GM23338 (cell line): ENCODE results near the gene S100Z. TPM values are rescaled to one million over a fixed set of nuclear protein-coding genes. Genes with fewer than 3 reads are reported as not detected.

Source experiments
- ATAC-seq: fragments of 200-7000 bp; cut with Tn5 transposase; 3 replicates; pipeline ENCODE4 v1.9.1; 2020
- DNase-seq: peaks from one replicate; pipeline ENCODE4 v3.0.0-alpha.2; 2015; ENCODE audit warnings: low spot score
- H2AFZ ChIP-seq: fragments of 200-600 bp; sonication (generic); 2 replicates; pipeline ENCODE4 v1.8.0; 2016; ENCODE audit warnings: antibody characterized with exemption, mild to moderate bottlenecking, moderate library complexity
- H3F3A ChIP-seq: fragments of 200-600 bp; sonication (generic); replicated peaks from 2 replicates; pipeline ENCODE4 v1.8.0; 2017; ENCODE audit warnings: antibody characterized with exemption, mixed run types, low read depth
- H3K27ac ChIP-seq: fragments of 200-600 bp; sonication (generic); 2 replicates; pipeline ENCODE4 v1.6.1; 2016; ENCODE audit warnings: low read depth
- H3K27me3 ChIP-seq: fragments of 200-600 bp; sonication (generic); 2 replicates; pipeline ENCODE4 v1.8.0; 2016; ENCODE audit warnings: mild to moderate bottlenecking, mixed run types, moderate library complexity; ENCODE audit not compliant: insufficient read depth
- H3K36me3 ChIP-seq: fragments of 200-600 bp; sonication (generic); 2 replicates; pipeline ENCODE4 v1.8.0; 2016; ENCODE audit warnings: mild to moderate bottlenecking; ENCODE audit not compliant: insufficient read depth
- H3K4me1 ChIP-seq: fragments of 200-600 bp; sonication (generic); 2 replicates; pipeline ENCODE4 v1.8.0; 2016; ENCODE audit warnings: mild to moderate bottlenecking, moderate library complexity; ENCODE audit not compliant: insufficient read depth
- H3K4me2 ChIP-seq: fragments of 200-600 bp; sonication (generic); 2 replicates; pipeline ENCODE4 v1.7.1; 2017; ENCODE audit warnings: mixed run types
- H3K4me3 ChIP-seq: fragments of 200-600 bp; sonication (generic); 2 replicates; pipeline ENCODE4 v1.6.1; 2016; ENCODE audit warnings: mixed run types
- H3K79me2 ChIP-seq: fragments of 200-600 bp; sonication (generic); replicated peaks from 2 replicates; pipeline ENCODE4 v1.8.0; 2017; ENCODE audit warnings: mild to moderate bottlenecking; ENCODE audit not compliant: insufficient read depth
- H3K9me2 ChIP-seq: fragments of 200-600 bp; sonication (generic); 2 replicates; pipeline ENCODE4 v1.8.0; 2017; ENCODE audit not compliant: insufficient read depth
- H4K20me1 ChIP-seq: fragments of 200-600 bp; sonication (generic); replicated peaks from 2 replicates; pipeline ENCODE4 v1.8.0; 2017; ENCODE audit warnings: mild to moderate bottlenecking; ENCODE audit not compliant: insufficient read depth
- H3K27ac Mint-ChIP-seq: 2 replicates; pipeline ENCODE4 v1.8.0; 2020; ENCODE audit warnings: inconsistent platforms, mild to moderate bottlenecking, moderate library complexity, mixed read lengths
- H3K27me3 Mint-ChIP-seq: 3 replicates; pipeline ENCODE4 v1.8.0; 2022; ENCODE audit warnings: low read depth, mild to moderate bottlenecking, moderate library complexity, mixed read lengths, inconsistent platforms; ENCODE audit not compliant: insufficient read depth, poor library complexity
- H3K36me3 Mint-ChIP-seq: 3 replicates; pipeline ENCODE4 v1.8.0; 2021; ENCODE audit warnings: low read depth, mild to moderate bottlenecking, inconsistent platforms, moderate library complexity, mixed read lengths
- H3K4me1 Mint-ChIP-seq: 3 replicates; pipeline ENCODE4 v1.8.0; 2020; ENCODE audit warnings: mild to moderate bottlenecking, inconsistent platforms, mixed read lengths
- H3K4me3 Mint-ChIP-seq: 3 replicates; pipeline ENCODE4 v1.8.0; 2021; ENCODE audit warnings: moderate library complexity, mild to moderate bottlenecking, inconsistent platforms, mixed read lengths
- H3K9me3 Mint-ChIP-seq: 3 replicates; pipeline ENCODE4 v1.8.0; 2020; ENCODE audit warnings: moderate library complexity, mild to moderate bottlenecking, inconsistent platforms, mixed read lengths
- CREB1 ChIP-seq: fragments of 250-450 bp; sonication (Bioruptor Pico); IDR thresholded peaks from 2 replicates; pipeline ENCODE4 v1.5.0; 2020; ENCODE audit warnings: low read depth, mild to moderate bottlenecking, moderate library complexity
- NANOG ChIP-seq: IDR thresholded peaks from 2 replicates; pipeline ENCODE4 v1.6.1; 2016; ENCODE audit warnings: antibody characterized with exemption, borderline replicate concordance
- REST ChIP-seq: IDR thresholded peaks from one replicate; pipeline ENCODE4 v1.6.1; 2018; ENCODE audit warnings: antibody characterized with exemption; ENCODE audit not compliant: unreplicated experiment
- ZNF331 ChIP-seq: fragments of 250-450 bp; sonication (Bioruptor Pico); IDR thresholded peaks from 2 replicates; pipeline ENCODE4 v1.5.0; 2020; ENCODE audit warnings: low read depth, mild to moderate bottlenecking, moderate library complexity
- polyA plus RNA-seq: library from polyadenylated mRNA; unstranded; fragments of >200 nt; fragmentation: Nextera tagmentation; extraction: Ambion mirVana; gene quantifications from 2 replicates; pipeline ENCODE4 v1.2.1, GENCODE V29; 2016
- total RNA-seq: library from RNA; depleted of rRNA; stranded (reverse); fragments of >200 nt; shearing (Covaris generic); gene quantifications from 2 replicates; pipeline ENCODE4 v1.2.3, GENCODE V29; 2014
- TF ChIP-seq, protein P1 (sequence below), 2 experiments: fragments of 200-600 bp in 1 of 2; sonication (generic) in 1 of 2; conservative IDR thresholded peaks; 2 replicates each; pipeline versions ENCODE4 v1.5.1 to v1.6.1; 2016 to 2017; ENCODE audit warnings: antibody characterized with exemption in 2 of 2, low read depth in 2 of 2, mild to moderate bottlenecking in 2 of 2, moderate library complexity in 1 of 2
- TF ChIP-seq, protein P2 (sequence below): fragments of 250-450 bp; sonication (Bioruptor Pico); IDR thresholded peaks from 2 replicates; pipeline ENCODE4 v1.5.0; 2020; ENCODE audit warnings: mild to moderate bottlenecking, moderate library complexity

Gene S100Z
- total and polyA plus RNA-seq, 2 experiments from 2014 or later = not detected

GRCh38 chr5:76805821-76806505 lies 43.9 kb upstream of the S100Z start:
- Histone ChIP-seq H3K4me1 (peaks cover 29% of the 10 kb centered on the region), H3F3A (no peaks in the 10 kb centered on the region; the same call in 1 of the 2 replicates), H3K36me3 (no peaks in the 10 kb centered on the region), H3K4me3 (peak overlapping the region; percentile 32), H3K27ac (peak overlapping the region; percentile 98), H4K20me1 (no peaks in the 10 kb centered on the region), H3K9me2 (no peaks in the 10 kb centered on the region), H2AFZ (no peak overlapping the region), H3K79me2 (no peaks in the 10 kb centered on the region), H3K4me2 (peak overlapping the region; percentile 73), H3K27me3 (no peaks in the 10 kb centered on the region)
- peaks cover 13% of the 10 kb centered on the region for H3K9me3 Mint-ChIP-seq
- H3K4me1 Mint-ChIP-seq = peaks cover 46% of the 10 kb centered on the region
- DNase-seq (peak; percentile 45), ATAC-seq (no peak)
- H3K4me3 Mint-ChIP-seq = peak overlapping the region; percentile 30
- no peak for TF ChIP-seq NANOG
- TF ChIP-seq CREB1 = no peak
- H3K27ac Mint-ChIP-seq = peak overlapping the region; percentile 99
- H3K36me3 Mint-ChIP-seq = peaks cover 9% of the 10 kb centered on the region
- H3K27me3 Mint-ChIP-seq = peaks cover 29% of the 10 kb centered on the region

- peak; percentile 70 for ATAC-seq
- Mint-ChIP-seq H3K27ac (peak overlapping the region; percentile 99), H3K4me3 (peak overlapping the region; percentile 61)
These were observed 42.5 kb upstream of the S100Z start for GRCh38 chr5:76807296-76807695.

More at GRCh38 chr5:76807296-76807695, 42.5 kb upstream of the S100Z start:
- peak overlapping the region; percentile 98 for H3K27ac ChIP-seq
- H3K9me3 Mint-ChIP-seq = peaks cover 25% of the 10 kb centered on the region
- H3K9me2 ChIP-seq = no peaks in the 10 kb centered on the region
- no peaks in the 10 kb centered on the region for H4K20me1 ChIP-seq
- no peaks in the 10 kb centered on the region; the same call in 1 of the 2 replicates for H3F3A ChIP-seq
- no peaks in the 10 kb centered on the region for H3K79me2 ChIP-seq
- peak overlapping the region; percentile 69 for H3K4me2 ChIP-seq
- peak overlapping the region; percentile 44 for H3K4me3 ChIP-seq
- H3K27me3 Mint-ChIP-seq = peaks cover 22% of the 10 kb centered on the region
- peaks cover 29% of the 10 kb centered on the region for H3K4me1 ChIP-seq
- DNase-seq = peak; percentile 84
- no peaks in the 10 kb centered on the region for H3K27me3 ChIP-seq
- H3K4me1 Mint-ChIP-seq = peaks cover 39% of the 10 kb centered on the region
- peaks cover 20% of the 10 kb centered on the region for H3K36me3 Mint-ChIP-seq
- no peaks in the 10 kb centered on the region for H3K36me3 ChIP-seq
- TF ChIP-seq CREB1 = peak; percentile 56; the same call in 1 of the 2 replicates
- TF ChIP-seq ZNF331 (CRISPR knock-in tag) = no peak
- TF ChIP-seq REST = no peak
- 0 out of 2 replicates have a peak, but pooled peaks have one; percentile 37 for TF ChIP-seq NANOG
- TF ChIP-seq, protein P1, sequence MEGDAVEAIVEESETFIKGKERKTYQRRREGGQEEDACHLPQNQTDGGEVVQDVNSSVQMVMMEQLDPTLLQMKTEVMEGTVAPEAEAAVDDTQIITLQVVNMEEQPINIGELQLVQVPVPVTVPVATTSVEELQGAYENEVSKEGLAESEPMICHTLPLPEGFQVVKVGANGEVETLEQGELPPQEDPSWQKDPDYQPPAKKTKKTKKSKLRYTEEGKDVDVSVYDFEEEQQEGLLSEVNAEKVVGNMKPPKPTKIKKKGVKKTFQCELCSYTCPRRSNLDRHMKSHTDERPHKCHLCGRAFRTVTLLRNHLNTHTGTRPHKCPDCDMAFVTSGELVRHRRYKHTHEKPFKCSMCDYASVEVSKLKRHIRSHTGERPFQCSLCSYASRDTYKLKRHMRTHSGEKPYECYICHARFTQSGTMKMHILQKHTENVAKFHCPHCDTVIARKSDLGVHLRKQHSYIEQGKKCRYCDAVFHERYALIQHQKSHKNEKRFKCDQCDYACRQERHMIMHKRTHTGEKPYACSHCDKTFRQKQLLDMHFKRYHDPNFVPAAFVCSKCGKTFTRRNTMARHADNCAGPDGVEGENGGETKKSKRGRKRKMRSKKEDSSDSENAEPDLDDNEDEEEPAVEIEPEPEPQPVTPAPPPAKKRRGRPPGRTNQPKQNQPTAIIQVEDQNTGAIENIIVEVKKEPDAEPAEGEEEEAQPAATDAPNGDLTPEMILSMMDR (conservative IDR thresholded peaks at IDR 0.05; ENCODE audit: low read depth in 2 of 2) = no peak
- TF ChIP-seq, protein P2, sequence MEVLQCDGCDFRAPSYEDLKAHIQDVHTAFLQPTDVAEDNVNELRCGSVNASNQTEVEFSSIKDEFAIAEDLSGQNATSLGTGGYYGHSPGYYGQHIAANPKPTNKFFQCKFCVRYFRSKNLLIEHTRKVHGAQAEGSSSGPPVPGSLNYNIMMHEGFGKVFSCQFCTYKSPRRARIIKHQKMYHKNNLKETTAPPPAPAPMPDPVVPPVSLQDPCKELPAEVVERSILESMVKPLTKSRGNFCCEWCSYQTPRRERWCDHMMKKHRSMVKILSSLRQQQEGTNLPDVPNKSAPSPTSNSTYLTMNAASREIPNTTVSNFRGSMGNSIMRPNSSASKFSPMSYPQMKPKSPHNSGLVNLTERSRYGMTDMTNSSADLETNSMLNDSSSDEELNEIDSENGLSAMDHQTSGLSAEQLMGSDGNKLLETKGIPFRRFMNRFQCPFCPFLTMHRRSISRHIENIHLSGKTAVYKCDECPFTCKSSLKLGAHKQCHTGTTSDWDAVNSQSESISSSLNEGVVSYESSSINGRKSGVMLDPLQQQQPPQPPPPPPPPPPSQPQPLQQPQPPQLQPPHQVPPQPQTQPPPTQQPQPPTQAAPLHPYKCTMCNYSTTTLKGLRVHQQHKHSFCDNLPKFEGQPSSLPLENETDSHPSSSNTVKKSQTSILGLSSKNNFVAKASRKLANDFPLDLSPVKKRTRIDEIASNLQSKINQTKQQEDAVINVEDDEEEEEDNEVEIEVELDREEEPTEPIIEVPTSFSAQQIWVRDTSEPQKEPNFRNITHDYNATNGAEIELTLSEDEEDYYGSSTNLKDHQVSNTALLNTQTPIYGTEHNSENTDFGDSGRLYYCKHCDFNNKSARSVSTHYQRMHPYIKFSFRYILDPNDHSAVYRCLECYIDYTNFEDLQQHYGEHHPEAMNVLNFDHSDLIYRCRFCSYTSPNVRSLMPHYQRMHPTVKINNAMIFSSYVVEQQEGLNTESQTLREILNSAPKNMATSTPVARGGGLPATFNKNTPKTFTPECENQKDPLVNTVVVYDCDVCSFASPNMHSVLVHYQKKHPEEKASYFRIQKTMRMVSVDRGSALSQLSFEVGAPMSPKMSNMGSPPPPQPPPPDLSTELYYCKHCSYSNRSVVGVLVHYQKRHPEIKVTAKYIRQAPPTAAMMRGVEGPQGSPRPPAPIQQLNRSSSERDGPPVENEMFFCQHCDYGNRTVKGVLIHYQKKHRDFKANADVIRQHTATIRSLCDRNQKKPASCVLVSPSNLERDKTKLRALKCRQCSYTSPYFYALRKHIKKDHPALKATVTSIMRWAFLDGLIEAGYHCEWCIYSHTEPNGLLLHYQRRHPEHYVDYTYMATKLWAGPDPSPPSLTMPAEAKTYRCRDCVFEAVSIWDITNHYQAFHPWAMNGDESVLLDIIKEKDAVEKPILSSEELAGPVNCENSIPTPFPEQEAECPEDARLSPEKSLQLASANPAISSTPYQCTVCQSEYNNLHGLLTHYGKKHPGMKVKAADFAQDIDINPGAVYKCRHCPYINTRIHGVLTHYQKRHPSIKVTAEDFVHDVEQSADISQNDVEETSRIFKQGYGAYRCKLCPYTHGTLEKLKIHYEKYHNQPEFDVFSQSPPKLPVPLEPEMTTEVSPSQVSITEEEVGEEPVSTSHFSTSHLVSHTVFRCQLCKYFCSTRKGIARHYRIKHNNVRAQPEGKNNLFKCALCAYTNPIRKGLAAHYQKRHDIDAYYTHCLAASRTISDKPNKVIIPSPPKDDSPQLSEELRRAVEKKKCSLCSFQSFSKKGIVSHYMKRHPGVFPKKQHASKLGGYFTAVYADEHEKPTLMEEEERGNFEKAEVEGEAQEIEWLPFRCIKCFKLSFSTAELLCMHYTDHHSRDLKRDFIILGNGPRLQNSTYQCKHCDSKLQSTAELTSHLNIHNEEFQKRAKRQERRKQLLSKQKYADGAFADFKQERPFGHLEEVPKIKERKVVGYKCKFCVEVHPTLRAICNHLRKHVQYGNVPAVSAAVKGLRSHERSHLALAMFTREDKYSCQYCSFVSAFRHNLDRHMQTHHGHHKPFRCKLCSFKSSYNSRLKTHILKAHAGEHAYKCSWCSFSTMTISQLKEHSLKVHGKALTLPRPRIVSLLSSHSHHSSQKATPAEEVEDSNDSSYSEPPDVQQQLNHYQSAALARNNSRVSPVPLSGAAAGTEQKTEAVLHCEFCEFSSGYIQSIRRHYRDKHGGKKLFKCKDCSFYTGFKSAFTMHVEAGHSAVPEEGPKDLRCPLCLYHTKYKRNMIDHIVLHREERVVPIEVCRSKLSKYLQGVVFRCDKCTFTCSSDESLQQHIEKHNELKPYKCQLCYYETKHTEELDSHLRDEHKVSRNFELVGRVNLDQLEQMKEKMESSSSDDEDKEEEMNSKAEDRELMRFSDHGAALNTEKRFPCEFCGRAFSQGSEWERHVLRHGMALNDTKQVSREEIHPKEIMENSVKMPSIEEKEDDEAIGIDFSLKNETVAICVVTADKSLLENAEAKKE (CRISPR knock-in tag) = peak; percentile 82; the same call in 1 of the 2 replicates
- no peak overlapping the region for H2AFZ ChIP-seq
